ENCODE results near the gene LRPAP1.
"Not testable (repeated sequence)": the region's sequence is repeated elsewhere in the genome, so short reads cannot be mapped to it uniquely, and the experiment has no call there.

Gene LRPAP1

GRCh38 chr4:3531879-3532750 is at the start of gene LRPAP1:
LRPAP1 (minus strand) TSS chr4:3532422; CDS start chr4:3532412, 10 bp downstream.
- ATAC-seq = peak; percentile 91
- Mint-ChIP-seq H3K4me1 (peaks cover 44% of the 10 kb centered on the region), H3K4me3 (peak within 1 kb of the TSS; percentile 98), H3K36me3 (peaks cover 6% of the 10 kb centered on the region), H3K27me3 (peaks cover 14% of the 10 kb centered on the region), H3K9me3 (peaks cover 4% of the 10 kb centered on the region), H3K27ac (peak within 1 kb of the TSS; percentile 90)

GRCh38 chr4:3581334-3582090 is 49.3 kb upstream of the LRPAP1 start:
- Mint-ChIP-seq H3K9me3 (peaks cover 15% of the 10 kb centered on the region), H3K27me3 (peaks cover 61% of the 10 kb centered on the region)
- H3K27ac Mint-ChIP-seq, H3K4me3 Mint-ChIP-seq, H3K36me3 Mint-ChIP-seq, H3K4me1 Mint-ChIP-seq: not testable (repeated sequence)
- peak; percentile 4 for ATAC-seq

GRCh38 chr4:3580859-3581258 is 48.6 kb upstream of the LRPAP1 start:
- Mint-ChIP-seq H3K27me3 (peaks cover 59% of the 10 kb centered on the region), H3K9me3 (peaks cover 15% of the 10 kb centered on the region)
- not testable (repeated sequence) for H3K27ac Mint-ChIP-seq, H3K36me3 Mint-ChIP-seq, H3K4me1 Mint-ChIP-seq, H3K4me3 Mint-ChIP-seq, ATAC-seq

- not testable (repeated sequence) for H3K4me3 Mint-ChIP-seq, ATAC-seq, H3K36me3 Mint-ChIP-seq, H3K27ac Mint-ChIP-seq, H3K4me1 Mint-ChIP-seq
- Mint-ChIP-seq H3K9me3 (peaks cover 15% of the 10 kb centered on the region), H3K27me3 (peaks cover 46% of the 10 kb centered on the region)
These were observed 46.4 kb upstream of the LRPAP1 start for GRCh38 chr4:3578527-3579144.

- Mint-ChIP-seq H3K27me3 (peaks cover 40% of the 10 kb centered on the region), H3K9me3 (peaks cover 15% of the 10 kb centered on the region)
- not testable (repeated sequence) for H3K4me3 Mint-ChIP-seq, H3K36me3 Mint-ChIP-seq, ATAC-seq, H3K4me1 Mint-ChIP-seq, H3K27ac Mint-ChIP-seq
These were observed 45.8 kb upstream of the LRPAP1 start for GRCh38 chr4:3578052-3578451.

- H3K27me3 Mint-ChIP-seq = peaks cover 33% of the 10 kb centered on the region
- not testable (repeated sequence) for H3K4me1 Mint-ChIP-seq, H3K27ac Mint-ChIP-seq, H3K4me3 Mint-ChIP-seq, H3K36me3 Mint-ChIP-seq, ATAC-seq
- H3K9me3 Mint-ChIP-seq = peaks cover 15% of the 10 kb centered on the region
These were observed 45.1 kb upstream of the LRPAP1 start for GRCh38 chr4:3577208-3577892.

GRCh38 chr4:3576533-3577207 is 44.4 kb upstream of the LRPAP1 start:
- not testable (repeated sequence) for H3K27ac Mint-ChIP-seq, H3K36me3 Mint-ChIP-seq, H3K4me3 Mint-ChIP-seq, H3K4me1 Mint-ChIP-seq, ATAC-seq
- H3K9me3 Mint-ChIP-seq = peaks cover 15% of the 10 kb centered on the region
- H3K27me3 Mint-ChIP-seq = peaks cover 33% of the 10 kb centered on the region

GRCh38 chr4:3575426-3576369 is 43.5 kb upstream of the LRPAP1 start:
- ATAC-seq = peak; percentile 26
- not testable (repeated sequence) for H3K27ac Mint-ChIP-seq, H3K36me3 Mint-ChIP-seq, H3K4me1 Mint-ChIP-seq, H3K4me3 Mint-ChIP-seq
- peaks cover 31% of the 10 kb centered on the region for H3K27me3 Mint-ChIP-seq
- H3K9me3 Mint-ChIP-seq = peaks cover 15% of the 10 kb centered on the region

GRCh38 chr4:3574865-3575264 is 42.6 kb upstream of the LRPAP1 start:
- not testable (repeated sequence) for H3K4me3 Mint-ChIP-seq, ATAC-seq, H3K27ac Mint-ChIP-seq, H3K4me1 Mint-ChIP-seq, H3K9me3 Mint-ChIP-seq, H3K36me3 Mint-ChIP-seq
- peaks cover 23% of the 10 kb centered on the region for H3K27me3 Mint-ChIP-seq

- ATAC-seq = peak; percentile 32
- H3K4me1 Mint-ChIP-seq, H3K4me3 Mint-ChIP-seq, H3K9me3 Mint-ChIP-seq, H3K36me3 Mint-ChIP-seq, H3K27ac Mint-ChIP-seq: not testable (repeated sequence)
- peaks cover 22% of the 10 kb centered on the region for H3K27me3 Mint-ChIP-seq
These were observed 42.1 kb upstream of the LRPAP1 start for GRCh38 chr4:3574346-3574745.

- Mint-ChIP-seq H3K9me3 (peaks cover 3% of the 10 kb centered on the region), H3K4me1 (no peaks in the 10 kb centered on the region), H3K27ac (no peak overlapping the region), H3K27me3 (peaks cover 10% of the 10 kb centered on the region), H3K36me3 (no peaks in the 10 kb centered on the region), H3K4me3 (no peak overlapping the region)
- ATAC-seq = no peak
These were observed 40.9 kb upstream of the LRPAP1 start for GRCh38 chr4:3573131-3573530.

- no peaks in the 10 kb centered on the region for H3K9me3 Mint-ChIP-seq
- no peak overlapping the region for H3K27ac Mint-ChIP-seq
- H3K36me3 Mint-ChIP-seq = no peaks in the 10 kb centered on the region
- peaks cover 3% of the 10 kb centered on the region for H3K27me3 Mint-ChIP-seq
- H3K4me1 Mint-ChIP-seq = no peaks in the 10 kb centered on the region
- H3K4me3 Mint-ChIP-seq = no peak overlapping the region
- no peak for ATAC-seq
These were observed 40.1 kb upstream of the LRPAP1 start for GRCh38 chr4:3572363-3572762.

- no peak for ATAC-seq
- no peak overlapping the region for H3K27ac Mint-ChIP-seq
- H3K9me3 Mint-ChIP-seq = no peaks in the 10 kb centered on the region
- no peaks in the 10 kb centered on the region for H3K36me3 Mint-ChIP-seq
- H3K4me1 Mint-ChIP-seq = no peaks in the 10 kb centered on the region
- H3K27me3 Mint-ChIP-seq = no peaks in the 10 kb centered on the region
- H3K4me3 Mint-ChIP-seq = no peak overlapping the region
These were observed 39.7 kb upstream of the LRPAP1 start for GRCh38 chr4:3571921-3572320.

GRCh38 chr4:3570923-3571322 is 38.7 kb upstream of the LRPAP1 start:
- H3K4me3 Mint-ChIP-seq, H3K4me1 Mint-ChIP-seq, ATAC-seq, H3K36me3 Mint-ChIP-seq, H3K9me3 Mint-ChIP-seq, H3K27me3 Mint-ChIP-seq, H3K27ac Mint-ChIP-seq: not testable (repeated sequence)
